GM12891 (cell line): ENCODE measurements around the gene TMEM208.

Source experiments
- DNase-seq: peaks from one replicate; pipeline ENCODE4 v3.0.0; 2011; ENCODE audit warnings: low spot score; ENCODE audit not compliant: insufficient read length
- FAIRE-seq: peaks from 2 replicates; lab custom pipeline; 2011; peaks lifted over from hg19 to GRCh38; lab: Jason Lieb, UNC
- PAX5 ChIP-seq: IDR thresholded peaks from 2 replicates; pipeline ENCODE4 v1.6.1; 2011; ENCODE audit warnings: low read length, moderate library complexity, mild to moderate bottlenecking; ENCODE audit not compliant: insufficient read depth, severe bottlenecking
- POLR2A ChIP-seq: IDR thresholded peaks from 2 replicates; pipeline ENCODE4 v1.6.1; 2011; ENCODE audit warnings: low read depth, low read length, control low read depth
- POLR2AphosphoS5 ChIP-seq: IDR thresholded peaks from 2 replicates; pipeline ENCODE4 v1.6.1; 2011; ENCODE audit warnings: low read depth, low read length, control low read depth
- POU2F2 ChIP-seq: IDR thresholded peaks from 2 replicates; pipeline ENCODE4 v1.6.1; 2011; ENCODE audit warnings: low read depth, mild to moderate bottlenecking, control low read depth, low read length, moderate library complexity
- SPI1 ChIP-seq: IDR thresholded peaks from 2 replicates; pipeline ENCODE4 v1.6.1; 2011; ENCODE audit warnings: low read depth, low read length, control low read depth
- TAF1 ChIP-seq: IDR thresholded peaks from 2 replicates; pipeline ENCODE4 v1.6.1; 2011; ENCODE audit warnings: low read depth, low read length, control low read depth

The TMEM208 gene

DNA sequence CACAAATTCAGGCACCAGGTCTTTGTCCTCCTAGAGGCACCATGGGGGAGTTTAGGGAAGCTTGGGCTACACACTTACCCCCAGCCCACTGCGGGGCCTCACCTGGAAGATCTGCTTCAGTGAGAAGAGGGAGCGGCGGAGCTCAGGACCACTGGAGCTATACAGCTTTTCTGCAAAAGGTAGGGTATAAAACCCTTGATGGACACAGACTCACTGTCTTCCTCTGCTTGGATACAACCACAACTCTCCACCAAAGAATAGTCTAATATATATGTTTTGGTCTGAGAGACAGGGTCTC, 11.3 kb downstream of the TMEM208 start:
- TF ChIP-seq PAX5, result no peak
- TF ChIP-seq SPI1, result no peak
- no peak for TF ChIP-seq POLR2AphosphoS5
- TF ChIP-seq POLR2A, result no peak
- no peak for TF ChIP-seq POU2F2
- no peak for TF ChIP-seq TAF1
- DNase-seq (no peak), FAIRE-seq (no peak)

DNA sequence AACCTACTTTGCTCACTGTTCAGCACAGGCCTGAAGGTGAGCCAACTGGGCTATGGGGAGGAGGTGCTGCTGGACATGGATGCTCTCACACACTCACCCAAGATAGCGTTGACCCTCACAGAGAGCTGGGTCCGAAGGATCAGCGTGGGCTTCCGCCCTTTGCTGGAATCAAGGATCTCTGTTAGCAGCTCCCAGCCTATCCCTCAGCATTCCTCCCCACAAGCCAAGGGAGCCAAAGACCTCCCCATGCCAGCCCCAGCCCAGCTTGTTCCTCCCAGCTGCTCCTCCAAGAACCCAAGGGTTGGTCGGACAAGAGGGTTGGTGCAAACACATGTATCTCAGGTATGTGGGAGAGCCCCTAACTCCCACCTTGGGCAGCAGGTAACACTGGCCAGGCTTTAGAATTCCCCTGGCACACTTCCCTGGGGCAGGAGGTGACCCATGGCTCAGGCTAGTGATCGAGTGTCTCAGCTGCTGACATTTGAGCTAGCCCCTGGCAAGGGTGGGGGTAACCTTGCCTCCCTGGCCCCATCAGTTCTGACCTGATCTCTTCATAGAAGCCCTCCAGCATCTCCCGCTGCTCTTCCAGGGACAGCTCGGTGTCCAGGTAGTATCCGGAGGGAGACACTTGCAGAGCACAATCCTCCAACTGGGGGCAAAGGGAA, 12.0 kb downstream of the TMEM208 start:
- FAIRE-seq, result no peak

DNA sequence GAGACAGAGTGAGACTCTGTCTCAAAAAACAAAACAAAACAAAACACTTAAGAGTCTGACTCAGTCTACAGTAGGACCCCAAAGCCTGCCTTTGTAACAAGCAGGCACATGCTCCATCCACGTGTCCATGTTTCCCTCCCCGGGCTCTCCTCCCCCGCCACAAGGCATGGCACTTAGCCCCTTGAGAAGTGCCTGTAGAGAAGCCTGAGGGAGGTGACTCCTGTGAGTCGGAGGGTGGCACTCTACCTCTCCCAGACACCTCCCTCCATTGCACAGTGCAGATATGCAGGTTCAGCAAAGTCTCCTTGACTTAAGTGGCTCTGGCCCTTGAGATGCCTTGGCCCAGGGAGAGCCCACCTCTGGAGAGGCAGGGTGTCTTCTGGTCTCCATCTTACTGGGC, 13.6 kb downstream of the TMEM208 start:
- no peak for FAIRE-seq
- TF ChIP-seq SPI1, result no peak
- no peak for TF ChIP-seq PAX5
- TF ChIP-seq POLR2AphosphoS5, result no peak
- TF ChIP-seq POLR2A, result no peak
- TF ChIP-seq POU2F2, result no peak
- TF ChIP-seq TAF1, result no peak
- no peak for DNase-seq

More for the DNA sequence above, 12.0 kb downstream of the TMEM208 start:
- no peak for TF ChIP-seq POLR2AphosphoS5
- no peak for TF ChIP-seq PAX5
- TF ChIP-seq POU2F2, result no peak
- TF ChIP-seq SPI1, result no peak
- no peak for DNase-seq

DNA sequence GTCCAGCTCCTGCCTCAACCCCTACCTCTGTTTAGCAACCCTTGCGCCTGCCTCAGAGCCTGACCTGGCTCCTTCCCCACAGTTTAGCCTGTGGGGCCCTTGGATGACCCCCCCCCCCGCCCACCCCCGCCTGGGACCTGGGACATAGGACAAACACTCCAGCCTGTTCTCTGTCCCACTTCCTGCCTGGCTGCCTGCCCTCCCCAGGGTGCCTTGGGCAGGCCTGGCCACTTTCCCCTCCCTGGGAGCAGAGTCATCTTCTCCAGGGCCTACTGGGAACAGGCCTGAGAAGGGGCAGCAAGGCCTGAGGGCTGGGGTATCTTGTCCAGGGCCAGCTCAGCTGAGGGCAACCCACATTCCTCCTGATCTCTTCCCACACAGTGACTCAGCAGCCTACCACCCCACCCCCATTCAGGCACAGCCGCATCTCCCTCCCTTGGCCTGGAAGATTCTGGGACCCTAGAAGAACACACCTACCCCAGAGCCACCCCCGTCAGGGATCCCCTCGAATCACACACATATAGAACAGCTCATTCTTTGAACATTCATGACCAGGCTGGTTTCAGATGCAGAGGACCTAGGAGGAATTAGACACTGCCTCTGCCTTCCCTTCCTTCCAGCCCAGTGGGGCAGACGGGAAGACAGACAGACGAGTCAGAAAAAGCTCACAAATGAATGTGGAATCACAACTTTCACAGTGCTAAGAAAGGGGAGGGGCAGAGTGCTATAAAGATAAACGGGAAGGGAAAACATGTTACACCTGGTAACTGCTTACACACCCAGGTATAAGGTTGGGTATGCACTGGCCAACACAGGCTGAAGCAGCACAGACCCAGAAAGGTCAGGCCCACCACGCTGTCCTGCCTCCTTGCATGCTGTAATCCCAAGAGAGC, 14.3 kb downstream of the TMEM208 start:
- DNase-seq (no peak), FAIRE-seq (no peak)
- no peak for TF ChIP-seq POU2F2
- TF ChIP-seq TAF1, result no peak
- no peak for TF ChIP-seq SPI1
- no peak for TF ChIP-seq PAX5
- no peak for TF ChIP-seq POLR2AphosphoS5
- no peak for TF ChIP-seq POLR2A

DNA sequence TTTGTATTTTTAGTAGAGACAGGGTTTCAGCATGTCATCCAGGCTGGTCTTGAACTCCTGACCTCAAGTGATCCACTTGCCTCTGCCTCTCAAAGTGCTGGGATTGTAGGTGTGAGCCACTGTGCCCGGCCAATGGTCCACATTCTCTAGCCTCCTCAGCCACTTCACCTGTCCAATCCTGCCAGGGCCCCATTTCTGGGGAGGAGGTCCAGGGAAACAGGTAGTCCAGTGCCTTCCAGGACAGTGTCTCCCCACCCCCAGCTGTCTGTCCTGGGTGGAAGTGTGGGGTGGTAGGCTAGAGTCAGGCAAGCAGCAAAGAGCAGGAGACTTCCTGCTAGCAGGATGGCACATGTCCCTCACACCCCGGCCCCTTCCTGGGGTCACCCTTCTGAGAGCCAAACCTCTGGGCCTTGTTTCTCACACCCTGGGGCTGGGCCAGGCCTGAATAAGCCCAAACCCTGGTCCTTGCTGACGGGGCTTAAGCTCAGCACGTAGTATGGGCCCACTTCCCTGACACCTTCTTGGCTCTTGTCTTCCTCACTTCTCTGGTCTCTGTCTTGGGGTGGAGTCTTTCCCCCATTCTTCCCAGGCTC, 15.3 kb downstream of the TMEM208 start:
- TF ChIP-seq SPI1, result no peak
- TF ChIP-seq POLR2A, result no peak
- TF ChIP-seq POLR2AphosphoS5, result no peak
- TF ChIP-seq TAF1, result no peak
- no peak for TF ChIP-seq PAX5
- no peak for TF ChIP-seq POU2F2
- no peak for DNase-seq
- no peak for FAIRE-seq

DNA sequence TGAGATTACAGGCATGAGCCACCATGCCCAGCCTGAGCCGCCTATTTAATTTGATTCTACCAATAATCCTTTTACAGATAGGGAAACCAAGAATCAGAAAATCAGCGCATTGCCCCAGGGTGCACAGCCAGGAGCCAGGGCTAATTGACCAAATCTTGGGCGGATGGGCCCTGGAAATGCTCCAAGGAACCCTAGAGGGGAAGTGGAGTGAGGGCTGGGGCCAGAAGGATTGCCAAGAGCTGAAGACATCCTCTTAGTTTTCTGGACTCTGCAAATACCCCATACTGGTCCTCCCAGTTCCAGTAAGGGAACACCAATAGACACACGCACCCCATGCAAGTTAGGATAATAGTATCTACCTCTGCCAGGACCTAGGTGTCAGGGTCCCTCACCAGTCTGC, 16.6 kb downstream of the TMEM208 start:
- DNase-seq (no peak), FAIRE-seq (no peak)

DNA sequence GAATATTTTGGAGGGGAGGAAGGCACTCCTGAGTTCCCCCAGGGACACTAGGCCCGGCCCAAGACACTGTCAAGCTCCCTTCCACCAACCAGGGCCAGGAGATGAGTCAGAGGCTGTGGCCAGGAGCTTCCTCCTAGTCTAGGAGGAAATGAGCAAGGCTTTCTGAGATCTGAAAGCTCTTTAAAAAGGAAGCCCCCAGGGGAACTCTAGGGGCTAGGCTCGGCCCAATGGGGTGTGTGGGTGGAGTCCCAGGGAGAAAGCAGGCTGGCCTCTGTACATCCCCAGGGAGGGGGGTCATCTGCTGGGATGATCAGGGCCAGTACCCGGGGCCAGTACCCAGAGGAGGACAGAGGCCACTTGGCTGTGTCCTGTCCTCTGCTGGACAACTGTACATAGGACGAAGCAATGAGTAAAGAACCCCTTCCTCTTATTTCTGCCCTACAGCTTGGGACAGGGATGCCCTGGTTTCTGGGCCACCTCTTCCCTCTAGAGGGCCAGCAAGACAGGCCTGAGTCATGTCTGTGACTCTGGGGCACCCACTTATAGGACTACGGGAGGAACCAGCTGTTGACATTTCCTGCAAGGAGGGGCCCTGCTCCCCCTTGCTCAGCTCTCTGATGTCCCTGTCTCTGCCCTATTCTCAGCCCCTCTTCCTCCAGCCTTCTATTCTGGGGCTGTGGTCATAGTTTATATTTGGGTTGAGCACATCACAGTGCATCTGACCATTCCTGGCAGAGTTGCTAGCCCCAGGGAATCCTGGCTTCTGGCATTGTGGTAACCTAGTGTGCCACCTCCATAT, 17.7 kb downstream of the TMEM208 start:
- FAIRE-seq (peak; percentile 57), DNase-seq (peak; percentile 79)
- peak; percentile 65 for TF ChIP-seq SPI1
- TF ChIP-seq POLR2AphosphoS5, result no peak
- no peak for TF ChIP-seq PAX5
- no peak; the same call in 1 of the 2 replicates for TF ChIP-seq POLR2A

More for the DNA sequence above, 16.6 kb downstream of the TMEM208 start:
- no peak for TF ChIP-seq POU2F2
- TF ChIP-seq POLR2AphosphoS5, result no peak
- no peak for TF ChIP-seq POLR2A
- no peak for TF ChIP-seq SPI1
- no peak for TF ChIP-seq TAF1
- TF ChIP-seq PAX5, result no peak

DNA sequence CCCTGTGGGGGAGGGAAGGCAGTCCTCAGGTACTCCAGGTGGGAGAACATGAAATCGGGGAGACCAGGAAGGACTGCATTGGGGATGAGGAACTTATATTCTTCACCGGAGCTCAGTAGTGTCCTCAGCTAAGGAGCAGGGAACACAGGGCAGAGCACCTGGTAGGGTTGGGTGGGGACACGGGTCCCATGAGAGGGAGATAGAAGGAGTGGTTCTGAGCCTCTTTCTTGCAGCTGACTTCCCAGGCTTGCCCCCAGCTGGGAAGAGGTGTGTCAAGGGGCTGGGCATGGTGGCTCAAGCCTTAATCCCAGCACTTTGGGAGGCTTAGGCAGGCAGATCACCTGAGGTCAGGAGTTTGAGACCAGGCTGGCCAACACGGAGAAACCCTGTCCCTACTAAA, 18.3 kb downstream of the TMEM208 start:
- no peak for TF ChIP-seq POLR2A
- no peak for TF ChIP-seq POU2F2
- no peak for TF ChIP-seq SPI1
- no peak for TF ChIP-seq PAX5
- no peak for TF ChIP-seq TAF1
- no peak for TF ChIP-seq POLR2AphosphoS5

DNA sequence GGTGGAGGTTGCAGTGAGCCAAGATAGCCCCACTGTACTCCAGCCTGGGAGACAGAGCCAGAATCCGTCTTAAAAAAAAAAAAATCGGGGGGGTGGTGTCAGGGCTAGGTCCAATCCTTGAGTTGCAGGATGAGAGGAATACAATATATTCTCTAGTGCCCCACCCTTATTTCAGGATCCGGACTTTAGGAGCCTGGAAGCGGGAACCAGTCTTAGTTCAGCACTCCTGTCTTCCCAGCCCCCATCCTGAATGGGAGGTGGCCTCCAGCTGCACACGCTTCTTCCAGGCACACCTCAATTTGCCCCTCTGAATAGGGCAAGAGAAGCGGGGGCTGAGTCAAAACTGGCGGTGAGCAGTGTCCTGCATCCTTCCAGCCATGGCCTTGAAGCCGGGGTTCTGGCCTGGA, 18.7 kb downstream of the TMEM208 start:
- TF ChIP-seq TAF1 (no peak), POU2F2 (no peak), POLR2A (no peak)
- DNase-seq (no peak), FAIRE-seq (peak; percentile 28)

More for the DNA sequence above, 18.3 kb downstream of the TMEM208 start:
- DNase-seq (no peak), FAIRE-seq (no peak)
